ENCODE measurements around the gene COL2A1. TPM values are rescaled to one million over a fixed set of nuclear protein-coding genes. Genes with fewer than 3 reads are reported as not detected.

Gene COL2A1
- total and polyA plus RNA-seq, 12 donors = 0.03 to 0.17 (median 0.07) TPM; not detected in 9

- TF ChIP-seq CTCF (IDR thresholded peaks at IDR 0.05) = no peak
- no peaks in the 10 kb centered on the region for H3K36me3 ChIP-seq
- DNase-seq = no peak
- no peak for ATAC-seq
- intact Hi-C loops (cut with DNase I) = loop anchor here in 1 of 10 donors (5.0 kb wide), 1 partner anchor 40 kb away; no protein-coding TSS in a partner anchor
- H3K9me3 ChIP-seq = no peaks in the 10 kb centered on the region
- WGBS, 2 donors = 87 to 93% methylated on average over 4 of the region's 4 CpGs
- H3K4me3 ChIP-seq = no peak overlapping the region
- peaks cover 16 to 89% (median 69%) of the 10 kb centered on the region in 7 donors for H3K27me3 ChIP-seq
- peaks cover 4 to 31% (median 28%) of the 10 kb centered on the region in 9 donors for H3K4me1 ChIP-seq
- H3K27ac ChIP-seq = no peak overlapping the region
Observed at GRCh38 chr12:48007206-48007605, 2.9 kb upstream of the COL2A1 start.

GRCh38 chr12:48005750-48006021 lies 1.4 kb upstream of the COL2A1 start:
- peaks cover 16 to 91% (median 68%) of the 10 kb centered on the region in 7 donors for H3K27me3 ChIP-seq
- intact Hi-C loops (cut with DNase I) = loop anchor here in 1 of 10 donors (5.0 kb wide), 1 partner anchor 42 kb away; no protein-coding TSS in a partner anchor

DNA sequence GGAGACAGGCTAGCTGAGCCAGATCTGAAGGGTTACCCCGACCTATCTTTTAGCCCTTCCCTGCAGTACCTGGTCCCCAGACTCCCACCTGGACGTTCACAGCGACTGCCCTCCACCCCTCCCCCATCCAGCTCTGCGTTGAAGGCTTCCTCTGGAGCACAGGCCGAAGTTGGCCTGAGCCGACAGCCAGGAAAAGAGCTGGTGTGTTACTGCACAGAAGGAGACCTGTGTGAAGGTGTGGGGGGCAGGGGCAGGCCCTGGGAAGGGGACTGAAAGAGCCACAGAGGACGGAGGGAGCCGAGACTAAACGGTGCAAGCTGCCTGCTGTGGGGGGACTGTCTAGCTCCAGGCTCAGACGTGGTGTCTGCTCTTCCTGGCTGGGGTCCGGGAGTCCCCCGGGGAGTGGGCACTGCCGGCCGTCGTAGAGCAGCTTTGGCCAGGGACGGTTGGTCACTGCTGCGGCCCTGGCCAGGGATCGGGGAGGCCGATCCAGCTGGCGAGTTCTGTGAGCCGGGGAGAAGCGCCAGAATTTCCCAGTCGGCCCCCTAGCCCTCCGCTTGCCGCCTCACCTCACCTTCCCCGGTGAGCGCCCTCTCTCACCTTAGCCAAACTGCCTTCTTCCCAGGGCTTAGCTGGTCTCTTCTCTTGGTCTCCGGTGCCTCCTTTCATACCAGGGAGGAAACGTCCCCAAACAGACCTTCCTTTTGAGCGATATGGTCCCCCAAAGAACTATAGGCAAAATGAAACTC lies 899 bp upstream of the COL2A1 start:
- Histone ChIP-seq H3K4me3 (peak overlapping the region in 3 of 10 donors; percentile 34 to 50 (median 46)), H3K27me3 (peaks cover 16 to 92% (median 68%) of the 10 kb centered on the region in 7 donors), H3K27ac (no peak overlapping the region), H3K9me3 (no peaks in the 10 kb centered on the region), H3K36me3 (no peaks in the 10 kb centered on the region), H3K4me1 (peaks cover 7 to 46% (median 43%) of the 10 kb centered on the region in 9 donors)
- 50 to 53% methylated on average over 30 of the region's 30 CpGs for WGBS, 2 donors
- no peak for ATAC-seq
- intact Hi-C loops (cut with DNase I) = loop anchor here in 1 of 10 donors (5.0 kb wide), 1 partner anchor 42 kb away; no protein-coding TSS in a partner anchor
- TF ChIP-seq CTCF (IDR thresholded peaks at IDR 0.05) = no peak
- DNase-seq = no peak

More at GRCh38 chr12:48005750-48006021, 1.4 kb upstream of the COL2A1 start:
- H3K36me3 ChIP-seq = no peaks in the 10 kb centered on the region
- no peak overlapping the region for H3K4me3 ChIP-seq
- H3K4me1 ChIP-seq = peaks cover 7 to 45% (median 42%) of the 10 kb centered on the region in 9 donors
- TF ChIP-seq CTCF (IDR thresholded peaks at IDR 0.05) = no peak
- DNase-seq (no peak), ATAC-seq (no peak)
- H3K9me3 ChIP-seq = no peaks in the 10 kb centered on the region
- no peak overlapping the region for H3K27ac ChIP-seq

- ATAC-seq (no peak), DNase-seq (no peak)
- Histone ChIP-seq H3K27ac (no peak overlapping the region), H3K36me3 (no peaks in the 10 kb centered on the region), H3K4me1 (peaks cover 7 to 46% (median 43%) of the 10 kb centered on the region in 9 donors), H3K27me3 (peaks cover 16 to 98% (median 63%) of the 10 kb centered on the region in 7 donors), H3K4me3 (peak overlapping the region; percentile 21 to 62 (median 46)), H3K9me3 (no peaks in the 10 kb centered on the region)
- 7 to 8% methylated on average over 38 of the region's 38 CpGs for WGBS, 2 donors
- no peak for TF ChIP-seq CTCF (IDR thresholded peaks at IDR 0.05)
- intact Hi-C loops (cut with DNase I) = no loop called here
Observed at GRCh38 chr12:48003226-48004052, 837 bp downstream of the COL2A1 start.
